Calu3 (cell line): ENCODE measurements around the gene BOK. TPM values are rescaled to one million over a fixed set of nuclear protein-coding genes. Genes with fewer than 3 reads are reported as not detected.

ENCODE experiments used
- BruUV-seq: library from RNA; stranded (reverse); fragments of 400-500 nt; replicated peaks from 2 replicates; lab custom pipeline; 2021; lab: Mats Ljungman, UMichigan
- CTCF ChIA-PET: fragments of 300-600 bp; sonication (Branson Sonifier 250); formaldehyde crosslinking; loops from one replicate; lab custom pipeline; 2022; ENCODE audit warnings: antibody characterized with exemption; lab: Charles Lee
- DNase-seq: peaks from one replicate; pipeline ENCODE4 v3.0.0; 2022
- H3K27ac Mint-ChIP-seq: one replicate; pipeline ENCODE4 v1.8.0; 2022; ENCODE audit warnings: mixed read lengths; ENCODE audit not compliant: unreplicated experiment
- H3K27me3 Mint-ChIP-seq: one replicate; pipeline ENCODE4 v1.8.0; 2022; ENCODE audit warnings: mixed read lengths; ENCODE audit not compliant: unreplicated experiment
- H3K36me3 Mint-ChIP-seq: one replicate; pipeline ENCODE4 v1.8.0; 2022; ENCODE audit warnings: mild to moderate bottlenecking, moderate library complexity, mixed read lengths; ENCODE audit not compliant: insufficient read depth, unreplicated experiment
- H3K4me1 Mint-ChIP-seq: one replicate; pipeline ENCODE4 v1.8.0; 2022; ENCODE audit warnings: mild to moderate bottlenecking, low read depth, mixed read lengths; ENCODE audit not compliant: unreplicated experiment
- H3K4me3 Mint-ChIP-seq: one replicate; pipeline ENCODE4 v1.8.0; 2022; ENCODE audit warnings: mild to moderate bottlenecking, low read depth, moderate library complexity, mixed read lengths; ENCODE audit not compliant: unreplicated experiment
- H3K9me3 Mint-ChIP-seq: one replicate; pipeline ENCODE4 v1.8.0; 2022; ENCODE audit warnings: low read depth, mixed read lengths; ENCODE audit not compliant: unreplicated experiment
- CTCF ChIP-seq: fragments of 200-600 bp; IDR thresholded peaks from one replicate; pipeline ENCODE4 v1.8.0; 2022; ENCODE audit warnings: antibody characterized with exemption; ENCODE audit not compliant: unreplicated experiment
- intact Hi-C: fragments of 100-400 bp; cut with micrococcal nuclease; formaldehyde crosslinking; loops from one replicate; pipeline ENCODE4 v1.10.0; 2022; ENCODE audit not compliant: unreplicated experiment
- total RNA-seq: library from RNA; stranded (reverse); gene quantifications from 2 replicates; pipeline ENCODE4 v1.2.3, GENCODE V29; 2022

The BOK gene
- total RNA-seq, 1 experiment from 2014 or later, result 30.1 TPM

GRCh38 chr2:241562269-241562891, 3.8 kb downstream of the BOK start:
- CTCF ChIA-PET, result no interaction called here
- peaks cover 29% of the 10 kb centered on the region for H3K4me1 Mint-ChIP-seq

GRCh38 chr2:241563031-241563507, 4.5 kb downstream of the BOK start:
- no peak for TF ChIP-seq CTCF
- H3K36me3 Mint-ChIP-seq, result peaks cover 69% of the 10 kb centered on the region
- H3K4me1 Mint-ChIP-seq, result peaks cover 23% of the 10 kb centered on the region
- no TSS peak for BruUV-seq
- H3K4me3 Mint-ChIP-seq, result peak overlapping the region; percentile 37
- H3K9me3 Mint-ChIP-seq, result no peaks in the 10 kb centered on the region
- CTCF ChIA-PET, result interaction anchor here (1.4 kb wide), 1 partner anchor 28 kb away, joined by 5 read pairs; no protein-coding TSS in a partner anchor
- DNase-seq, result no peak
- intact Hi-C loops, result no loop called here
- H3K27me3 Mint-ChIP-seq, result no peaks in the 10 kb centered on the region
- H3K27ac Mint-ChIP-seq, result no peak overlapping the region

More at GRCh38 chr2:241562269-241562891, 3.8 kb downstream of the BOK start:
- Mint-ChIP-seq H3K36me3 (peaks cover 69% of the 10 kb centered on the region), H3K9me3 (no peaks in the 10 kb centered on the region), H3K27me3 (no peaks in the 10 kb centered on the region), H3K4me3 (peak overlapping the region; percentile 60), H3K27ac (peak overlapping the region; percentile 28)
- intact Hi-C loops, result no loop called here
- TF ChIP-seq CTCF, result no peak
- DNase-seq, result no peak
- no TSS peak for BruUV-seq

- peaks cover 69% of the 10 kb centered on the region for H3K36me3 Mint-ChIP-seq
- BruUV-seq, result no TSS peak
- H3K27me3 Mint-ChIP-seq, result no peaks in the 10 kb centered on the region
- H3K4me1 Mint-ChIP-seq, result peaks cover 19% of the 10 kb centered on the region
- no peak for TF ChIP-seq CTCF
- intact Hi-C loops, result no loop called here
- CTCF ChIA-PET, result interaction anchor here (1.4 kb wide), 1 partner anchor 28 kb away, joined by 5 read pairs; no protein-coding TSS in a partner anchor
- DNase-seq, result no peak
- no peak overlapping the region for H3K27ac Mint-ChIP-seq
- H3K4me3 Mint-ChIP-seq, result no peak overlapping the region
- no peaks in the 10 kb centered on the region for H3K9me3 Mint-ChIP-seq
Measured at GRCh38 chr2:241563571-241563980, 5.0 kb downstream of the BOK start.

GRCh38 chr2:241563981-241564595, 5.5 kb downstream of the BOK start:
- BruUV-seq, result no TSS peak
- Mint-ChIP-seq H3K4me1 (peaks cover 19% of the 10 kb centered on the region), H3K27me3 (no peaks in the 10 kb centered on the region), H3K36me3 (peaks cover 67% of the 10 kb centered on the region), H3K9me3 (no peaks in the 10 kb centered on the region), H3K27ac (no peak overlapping the region), H3K4me3 (no peak overlapping the region)
- CTCF ChIA-PET, result interaction anchor here (1.4 kb wide), 1 partner anchor 27 kb away, joined by 5 read pairs; no protein-coding TSS in a partner anchor
- intact Hi-C loops, result no loop called here
- DNase-seq, result no peak
- no peak for TF ChIP-seq CTCF
